GM12801 (cell line): Measurements from ENCODE around the gene CEACAM5.

Experiments
- TF ChIP-seq, protein P1 (sequence below): IDR thresholded peaks from one replicate; pipeline ENCODE4 v1.5.1; 2011; ENCODE audit warnings: control low read depth; ENCODE audit not compliant: insufficient read length; ENCODE audit errors: extremely low read depth

The CEACAM5 gene

DNA sequence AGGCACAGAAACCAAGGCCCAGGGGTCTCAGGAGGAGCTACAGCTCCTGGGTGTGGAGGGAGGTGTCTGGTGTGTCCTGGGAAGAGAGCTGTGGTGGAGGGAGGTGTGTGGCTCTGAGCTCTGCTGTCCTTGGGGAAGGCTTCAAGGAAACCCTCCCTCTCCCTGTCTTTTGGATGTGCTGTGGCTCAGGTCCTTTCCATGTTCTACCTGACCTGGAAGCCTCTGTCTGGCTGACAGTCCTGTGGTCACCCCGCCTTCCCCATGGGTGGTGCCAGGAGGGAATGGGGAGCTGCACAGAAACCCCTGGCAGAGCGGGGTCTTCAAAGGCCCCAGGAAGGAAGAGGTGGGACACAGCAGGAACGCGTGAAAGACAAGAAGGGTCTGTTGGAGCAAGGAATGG lies 19.7 kb upstream of the CEACAM5 start:
- TF ChIP-seq, protein P1, sequence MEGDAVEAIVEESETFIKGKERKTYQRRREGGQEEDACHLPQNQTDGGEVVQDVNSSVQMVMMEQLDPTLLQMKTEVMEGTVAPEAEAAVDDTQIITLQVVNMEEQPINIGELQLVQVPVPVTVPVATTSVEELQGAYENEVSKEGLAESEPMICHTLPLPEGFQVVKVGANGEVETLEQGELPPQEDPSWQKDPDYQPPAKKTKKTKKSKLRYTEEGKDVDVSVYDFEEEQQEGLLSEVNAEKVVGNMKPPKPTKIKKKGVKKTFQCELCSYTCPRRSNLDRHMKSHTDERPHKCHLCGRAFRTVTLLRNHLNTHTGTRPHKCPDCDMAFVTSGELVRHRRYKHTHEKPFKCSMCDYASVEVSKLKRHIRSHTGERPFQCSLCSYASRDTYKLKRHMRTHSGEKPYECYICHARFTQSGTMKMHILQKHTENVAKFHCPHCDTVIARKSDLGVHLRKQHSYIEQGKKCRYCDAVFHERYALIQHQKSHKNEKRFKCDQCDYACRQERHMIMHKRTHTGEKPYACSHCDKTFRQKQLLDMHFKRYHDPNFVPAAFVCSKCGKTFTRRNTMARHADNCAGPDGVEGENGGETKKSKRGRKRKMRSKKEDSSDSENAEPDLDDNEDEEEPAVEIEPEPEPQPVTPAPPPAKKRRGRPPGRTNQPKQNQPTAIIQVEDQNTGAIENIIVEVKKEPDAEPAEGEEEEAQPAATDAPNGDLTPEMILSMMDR: no peak

DNA sequence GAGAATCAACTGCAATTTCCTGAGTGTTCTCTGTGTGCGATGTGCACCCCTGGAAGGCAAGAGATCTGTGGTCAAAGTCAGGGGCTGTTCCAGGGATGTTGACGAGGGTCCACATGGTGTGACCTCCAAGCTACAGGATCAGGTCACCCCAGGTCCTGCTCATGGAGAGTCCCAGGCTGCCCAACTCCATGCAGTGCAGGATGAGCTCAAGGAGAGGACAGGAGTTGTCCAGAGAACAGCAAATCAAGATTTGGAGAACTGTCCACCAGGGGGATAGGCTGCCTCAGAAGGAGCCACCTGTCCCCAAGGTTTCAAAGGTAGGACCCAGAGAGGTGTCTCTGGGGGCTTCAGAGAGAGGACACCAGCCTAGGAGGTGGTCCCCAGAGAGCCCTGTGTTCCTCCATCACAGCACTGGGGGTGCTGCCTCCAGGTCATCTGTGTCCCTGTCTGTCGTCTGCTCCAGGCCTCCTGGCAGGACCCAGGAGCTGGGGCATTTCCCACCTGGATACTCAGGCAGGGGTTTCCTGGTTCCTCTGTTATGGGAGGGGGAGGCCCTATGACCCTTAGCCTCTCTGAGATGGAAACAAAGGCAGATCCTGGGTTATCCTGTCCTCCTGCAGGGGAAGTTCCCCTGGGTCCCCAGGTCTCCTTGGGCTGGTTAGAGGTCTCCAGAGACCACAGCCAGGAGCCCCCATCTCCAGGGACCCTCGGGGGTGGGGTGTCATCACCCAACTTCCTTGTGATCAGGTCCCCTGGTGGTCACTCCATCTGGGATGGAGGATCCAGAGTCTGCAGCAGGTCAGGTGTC lies 18.2 kb upstream of the CEACAM5 start:
- TF ChIP-seq, protein P1: no peak

DNA sequence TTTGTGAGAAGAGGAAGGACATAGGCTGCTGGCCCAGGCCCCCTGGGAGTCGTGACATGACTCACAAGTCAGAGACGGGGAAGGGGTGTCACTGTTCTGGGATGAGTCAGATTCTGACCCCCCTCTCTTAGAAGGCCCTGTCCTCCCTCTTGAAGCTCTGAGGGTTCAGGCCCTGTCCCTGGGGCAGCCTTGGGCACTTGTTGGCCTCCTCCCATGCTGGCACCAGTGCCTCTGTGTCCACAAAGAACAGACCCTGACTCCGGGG lies 17.7 kb upstream of the CEACAM5 start:
- TF ChIP-seq, protein P1: no peak

GRCh38 chr19:41691268-41691970 lies 17.0 kb upstream of the CEACAM5 start:
- TF ChIP-seq, protein P1: no peak

GRCh38 chr19:41694196-41694595 lies 14.2 kb upstream of the CEACAM5 start:
- TF ChIP-seq, protein P1: no peak

DNA sequence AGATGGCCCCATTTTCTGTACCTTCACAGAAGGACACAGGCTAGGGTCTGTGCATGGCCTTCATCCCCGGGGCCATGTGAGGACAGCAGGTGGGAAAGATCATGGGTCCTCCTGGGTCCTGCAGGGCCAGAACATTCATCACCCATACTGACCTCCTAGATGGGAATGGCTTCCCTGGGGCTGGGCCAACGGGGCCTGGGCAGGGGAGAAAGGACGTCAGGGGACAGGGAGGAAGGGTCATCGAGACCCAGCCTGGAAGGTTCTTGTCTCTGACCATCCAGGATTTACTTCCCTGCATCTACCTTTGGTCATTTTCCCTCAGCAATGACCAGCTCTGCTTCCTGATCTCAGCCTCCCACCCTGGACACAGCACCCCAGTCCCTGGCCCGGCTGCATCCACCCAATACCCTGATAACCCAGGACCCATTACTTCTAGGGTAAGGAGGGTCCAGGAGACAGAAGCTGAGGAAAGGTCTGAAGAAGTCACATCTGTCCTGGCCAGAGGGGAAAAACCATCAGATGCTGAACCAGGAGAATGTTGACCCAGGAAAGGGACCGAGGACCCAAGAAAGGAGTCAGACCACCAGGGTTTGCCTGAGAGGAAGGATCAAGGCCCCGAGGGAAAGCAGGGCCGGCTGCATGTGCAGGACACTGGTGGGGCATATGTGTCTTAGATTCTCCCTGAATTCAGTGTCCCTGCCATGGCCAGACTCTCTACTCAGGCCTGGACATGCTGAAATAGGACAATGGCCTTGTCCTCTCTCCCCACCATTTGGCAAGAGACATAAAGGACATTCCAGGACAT lies 13.4 kb upstream of the CEACAM5 start:
- TF ChIP-seq, protein P1: no peak

- TF ChIP-seq, protein P1: no peak
These were observed 12.7 kb upstream of the CEACAM5 start for GRCh38 chr19:41695745-41696144.
